Mesendoderm (in vitro differentiated cells): ENCODE data around the gene RGPD4.
A peak's percentile ranks its signal among the peaks of the same experiment; 100 is the strongest.
"Not testable (repeated sequence)": the region's sequence is repeated elsewhere in the genome, so short reads cannot be mapped to it uniquely, and the experiment has no call there.

Experiments
- DNase-seq: peaks from one replicate; pipeline ENCODE4 v3.0.0; 2013
- H2AK5ac ChIP-seq: 2 replicates; pipeline ENCODE4 v1.6.1; 2013; ENCODE audit warnings: low read length, inconsistent platforms
- H2BK120ac ChIP-seq: 2 replicates; pipeline ENCODE4 v1.6.1; 2013; ENCODE audit warnings: low read depth, mild to moderate bottlenecking, low read length, moderate library complexity, mixed read lengths
- H2BK15ac ChIP-seq: replicated peaks from 2 replicates; pipeline ENCODE4 v1.6.1; 2013; ENCODE audit warnings: low read depth, mild to moderate bottlenecking, moderate library complexity
- H2BK5ac ChIP-seq: 2 replicates; pipeline ENCODE4 v1.6.1; 2013; ENCODE audit warnings: low read length, inconsistent platforms
- H3K18ac ChIP-seq: 2 replicates; pipeline ENCODE4 v1.6.1; 2013; ENCODE audit warnings: mild to moderate bottlenecking, low read length, mixed read lengths
- H3K23ac ChIP-seq: one replicate; pipeline ENCODE4 v1.6.1; 2013; ENCODE audit warnings: low read length
- H3K27ac ChIP-seq: 2 replicates; pipeline ENCODE4 v1.5.1; 2013; ENCODE audit warnings: low read depth, mild to moderate bottlenecking, inconsistent platforms, low read length, moderate library complexity
- H3K27me3 ChIP-seq: 2 replicates; pipeline ENCODE4 v1.6.1; 2013; ENCODE audit warnings: low read length, control low read depth, mild to moderate bottlenecking, inconsistent platforms; ENCODE audit not compliant: insufficient read depth, poor library complexity
- H3K36me3 ChIP-seq: 2 replicates; pipeline ENCODE4 v1.6.1; 2013; ENCODE audit warnings: low read length, inconsistent platforms; ENCODE audit not compliant: control insufficient read depth, insufficient read depth
- H3K4ac ChIP-seq: one replicate; pipeline ENCODE4 v1.6.1; 2013; ENCODE audit warnings: low read depth, mild to moderate bottlenecking, low read length, moderate library complexity
- H3K4me1 ChIP-seq: 2 replicates; pipeline ENCODE4 v1.6.1; 2013; ENCODE audit warnings: low read depth, low read length, inconsistent platforms; ENCODE audit not compliant: control insufficient read depth
- H3K4me2 ChIP-seq: 2 replicates; pipeline ENCODE4 v1.6.1; 2013; ENCODE audit warnings: low read length
- H3K4me3 ChIP-seq: 2 replicates; pipeline ENCODE4 v1.5.1; 2013; ENCODE audit warnings: mild to moderate bottlenecking, low read length
- H3K56ac ChIP-seq: one replicate; pipeline ENCODE4 v1.6.1; 2013; ENCODE audit warnings: low read length
- H3K79me1 ChIP-seq: 2 replicates; pipeline ENCODE4 v1.6.1; 2013; ENCODE audit warnings: low read length, inconsistent platforms
- H3K79me2 ChIP-seq: 2 replicates; pipeline ENCODE4 v1.6.1; 2013; ENCODE audit warnings: mild to moderate bottlenecking, low read length; ENCODE audit not compliant: control insufficient read depth, insufficient read depth
- H3K9ac ChIP-seq: 2 replicates; pipeline ENCODE4 v1.6.1; 2013; ENCODE audit warnings: low read length, inconsistent platforms
- H4K5ac ChIP-seq: one replicate; pipeline ENCODE4 v1.6.1; 2013; ENCODE audit warnings: low read length
- H4K8ac ChIP-seq: one replicate; pipeline ENCODE4 v1.6.1; 2013; ENCODE audit warnings: low read depth, mild to moderate bottlenecking, control low read depth, low read length, moderate library complexity
- WGBS: extraction: QIAGEN DNeasy Blood & Tissue Kit; methylation state at CpG from one replicate; pipeline ENCODE4 v1.1.7; 2013; ENCODE audit warnings: low lambda C conversion rate, missing lambda C conversion rate; ENCODE audit not compliant: insufficient coverage; ENCODE audit errors: extremely low coverage; 5-methylcytosine and 5-hydroxymethylcytosine counted together

Gene RGPD4

DNA sequence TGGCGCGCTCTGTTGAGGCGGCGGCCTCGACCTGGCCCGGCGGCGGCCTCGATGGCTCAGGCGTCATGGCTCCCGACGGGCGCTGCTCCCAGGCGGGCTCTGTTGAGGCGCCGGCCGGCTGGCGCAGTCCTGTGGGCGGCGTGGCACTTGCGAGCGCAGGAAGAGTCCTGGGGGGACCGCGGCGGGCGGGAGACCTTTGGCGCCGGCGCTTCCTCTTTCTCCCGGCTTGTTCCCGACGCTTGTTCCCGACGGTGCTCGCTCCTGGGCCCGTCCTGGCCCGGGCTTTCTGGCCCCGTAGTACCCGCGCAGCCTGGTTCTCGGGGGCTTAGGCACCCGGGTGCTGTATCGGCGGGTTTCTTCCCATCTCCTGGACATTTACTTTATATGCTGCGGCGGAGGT is 2.8 kb downstream of the RGPD4 start:
- WGBS = no CpG with 5 or more reads among the region's 46 CpGs
- H3K79me2 ChIP-seq = not testable (repeated sequence)

DNA sequence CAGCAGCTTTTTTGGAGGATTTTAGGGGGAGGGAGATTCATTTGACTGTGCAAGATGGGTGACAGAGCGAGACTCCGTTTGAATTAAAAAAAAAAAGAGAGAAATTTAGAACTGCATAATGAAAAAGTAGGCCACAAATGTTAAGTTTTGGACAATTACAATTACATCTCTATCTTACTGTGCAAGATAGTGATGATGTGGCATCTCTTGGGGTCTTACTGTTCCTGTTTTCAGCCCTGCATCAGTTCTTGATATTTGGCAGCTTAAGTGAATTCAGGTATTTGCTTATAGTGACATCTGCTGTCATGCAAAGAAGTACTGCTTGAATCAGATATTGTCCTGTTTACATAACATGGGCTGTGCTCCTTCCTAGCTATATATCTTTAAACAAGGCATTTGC is 6.5 kb downstream of the RGPD4 start:
- H3K36me3 ChIP-seq, H3K4me3 ChIP-seq, H3K9ac ChIP-seq, H2BK120ac ChIP-seq, H3K79me1 ChIP-seq, H3K4ac ChIP-seq, H3K56ac ChIP-seq, DNase-seq, H2BK15ac ChIP-seq, H3K79me2 ChIP-seq, H4K5ac ChIP-seq, H4K8ac ChIP-seq, H2AK5ac ChIP-seq, H3K27me3 ChIP-seq, H3K23ac ChIP-seq, H2BK5ac ChIP-seq, H3K4me2 ChIP-seq, H3K27ac ChIP-seq, H3K4me1 ChIP-seq, H3K18ac ChIP-seq: not testable (repeated sequence)
- no CpG with 5 or more reads among the region's 2 CpGs for WGBS

More for the DNA sequence above, 2.8 kb downstream of the RGPD4 start:
- H2BK15ac ChIP-seq, H3K36me3 ChIP-seq, H4K5ac ChIP-seq, H3K4me1 ChIP-seq, H3K79me1 ChIP-seq, DNase-seq, H3K4me3 ChIP-seq, H2AK5ac ChIP-seq, H3K27me3 ChIP-seq, H3K4me2 ChIP-seq, H2BK5ac ChIP-seq, H4K8ac ChIP-seq, H3K23ac ChIP-seq, H3K18ac ChIP-seq, H2BK120ac ChIP-seq, H3K9ac ChIP-seq, H3K27ac ChIP-seq, H3K4ac ChIP-seq, H3K56ac ChIP-seq: not testable (repeated sequence)

DNA sequence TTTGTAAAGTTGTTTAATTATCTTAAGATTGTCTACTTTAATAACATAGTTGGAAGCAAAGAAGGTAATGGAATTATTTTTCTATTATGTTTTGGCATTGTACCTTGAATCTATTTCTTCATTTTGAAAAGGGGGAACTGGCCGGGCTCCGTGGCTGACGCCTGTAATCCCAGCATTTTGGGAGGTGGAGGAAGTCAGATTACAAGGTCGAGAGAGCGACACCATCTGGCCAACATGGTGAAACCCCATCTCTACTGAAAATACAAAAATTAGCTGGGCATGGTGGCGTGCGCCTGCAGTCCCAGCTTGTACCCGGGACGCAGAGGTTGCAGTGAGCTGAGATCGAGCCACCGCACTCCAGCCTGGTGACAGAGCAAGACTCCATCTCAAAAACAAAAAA is 6.9 kb downstream of the RGPD4 start:
- not testable (repeated sequence) for H3K36me3 ChIP-seq, H3K9ac ChIP-seq, H3K4me2 ChIP-seq, H3K27ac ChIP-seq, H2BK5ac ChIP-seq, H2AK5ac ChIP-seq, H3K56ac ChIP-seq, H3K4ac ChIP-seq, H3K23ac ChIP-seq, H3K27me3 ChIP-seq, H3K79me1 ChIP-seq, H4K8ac ChIP-seq, H3K79me2 ChIP-seq, H2BK120ac ChIP-seq, H3K4me3 ChIP-seq, H3K18ac ChIP-seq, H4K5ac ChIP-seq, H3K4me1 ChIP-seq, H2BK15ac ChIP-seq
- WGBS = no CpG with 5 or more reads among the region's 11 CpGs
- peak; percentile 10 for DNase-seq

DNA sequence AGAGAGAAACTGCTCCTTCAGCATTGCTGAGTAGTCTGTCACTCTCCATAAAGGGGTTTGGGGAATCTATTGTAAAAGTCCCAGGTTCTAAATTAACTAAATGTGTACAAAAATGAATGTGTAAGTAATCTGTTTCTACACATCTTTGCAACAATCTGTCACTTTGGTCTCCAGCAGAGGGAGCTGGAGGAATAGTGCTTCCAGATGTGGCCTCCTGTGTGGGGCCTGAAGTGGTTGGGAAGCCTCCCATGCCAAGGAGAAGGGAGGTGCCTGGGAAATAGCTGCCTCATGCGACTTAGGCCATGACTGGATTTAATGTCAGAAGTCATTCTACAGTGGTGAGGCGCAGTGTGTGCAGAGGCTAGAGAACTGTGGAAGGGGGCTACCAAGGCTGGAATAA is 89.4 kb downstream of the RGPD4 start:
- DNase-seq, H3K27me3 ChIP-seq, H4K8ac ChIP-seq, H3K27ac ChIP-seq, H3K79me1 ChIP-seq, H3K4me3 ChIP-seq, H2BK5ac ChIP-seq, H3K36me3 ChIP-seq, H4K5ac ChIP-seq, H2BK15ac ChIP-seq, H2AK5ac ChIP-seq, H3K79me2 ChIP-seq, H3K4me1 ChIP-seq, H3K23ac ChIP-seq, H3K4me2 ChIP-seq, H3K9ac ChIP-seq, H3K4ac ChIP-seq, H2BK120ac ChIP-seq, H3K18ac ChIP-seq, H3K56ac ChIP-seq: not testable (repeated sequence)
- WGBS = no CpG with 5 or more reads among the region's 2 CpGs

DNA sequence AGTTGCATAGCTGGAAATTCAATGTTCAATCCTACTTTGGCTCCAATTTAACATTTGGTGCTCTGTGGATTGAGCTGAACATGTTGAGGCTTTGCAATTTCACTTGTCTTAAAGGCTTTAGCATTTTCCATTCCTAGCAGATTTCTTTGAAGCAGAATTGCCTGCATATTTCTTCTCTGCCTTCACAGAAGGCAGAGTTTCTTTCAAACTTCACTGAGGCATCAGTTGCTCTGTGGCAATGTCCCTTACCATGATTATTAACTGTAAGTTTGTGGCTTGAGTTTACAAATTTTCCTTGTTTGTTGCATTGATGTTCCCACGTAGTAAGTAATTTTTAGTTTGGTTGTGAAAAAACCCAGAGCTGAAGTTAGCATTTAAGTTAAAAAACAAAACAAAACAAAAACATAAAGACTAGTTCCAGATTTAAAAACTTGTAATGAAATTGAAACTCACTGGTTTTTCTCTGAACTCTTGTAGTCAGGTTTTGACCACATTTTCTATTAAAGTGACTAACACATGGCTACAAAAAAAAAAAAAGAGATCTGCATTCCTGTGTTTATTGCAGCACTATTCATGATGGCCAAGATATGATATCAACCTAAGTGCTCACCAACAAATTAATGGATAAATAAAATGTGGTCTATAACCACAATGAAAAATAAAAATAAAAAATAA is 90.1 kb downstream of the RGPD4 start:
- not testable (repeated sequence) for DNase-seq, H3K56ac ChIP-seq, H3K4me1 ChIP-seq, H3K9ac ChIP-seq, H3K4me2 ChIP-seq, H3K4ac ChIP-seq, H4K8ac ChIP-seq, H3K36me3 ChIP-seq, H4K5ac ChIP-seq, H3K18ac ChIP-seq, H3K79me1 ChIP-seq, H3K23ac ChIP-seq, H3K27me3 ChIP-seq, H2BK120ac ChIP-seq, H3K27ac ChIP-seq, H3K4me3 ChIP-seq, H2AK5ac ChIP-seq, H3K79me2 ChIP-seq, H2BK5ac ChIP-seq, H2BK15ac ChIP-seq
- no CpG with 5 or more reads among the region's 1 CpG for WGBS

DNA sequence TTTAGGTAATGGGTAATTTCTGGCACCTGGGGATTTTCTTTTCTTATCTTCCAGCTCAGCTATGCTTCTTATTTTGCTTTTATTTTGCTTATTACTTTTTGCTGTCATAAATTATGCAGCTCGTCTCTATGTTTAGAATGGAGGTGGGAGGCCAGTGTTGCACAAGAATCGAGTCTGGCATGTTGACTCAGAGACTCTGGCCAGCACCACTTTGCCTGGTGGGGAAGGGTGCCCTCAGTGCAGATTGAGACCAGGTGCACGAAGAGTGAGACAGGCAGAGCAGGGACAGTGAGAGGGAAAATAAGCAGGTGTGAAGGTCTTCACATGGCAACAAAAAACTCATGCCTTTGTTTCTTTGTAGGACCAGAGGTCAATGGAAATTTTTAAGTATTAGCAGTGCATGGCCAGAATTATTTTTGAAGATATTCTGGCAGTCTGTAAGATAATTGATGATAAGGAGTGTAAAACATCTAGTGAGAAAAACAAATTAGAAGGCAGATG is 100.4 kb downstream of the RGPD4 start:
- Histone ChIP-seq H3K4me3 (no peak overlapping the region), H3K79me2 (no peaks in the 10 kb centered on the region), H3K9ac (no peak overlapping the region), H3K23ac (no peak overlapping the region), H3K27me3 (no peaks in the 10 kb centered on the region), H4K8ac (no peak overlapping the region), H3K4me1 (no peaks in the 10 kb centered on the region), H3K27ac (no peak overlapping the region), H2BK5ac (no peak overlapping the region), H4K5ac (no peak overlapping the region), H2BK120ac (no peak overlapping the region), H3K79me1 (no peaks in the 10 kb centered on the region), H3K4ac (no peak overlapping the region), H3K4me2 (no peak overlapping the region), H3K36me3 (no peaks in the 10 kb centered on the region), H3K56ac (no peak overlapping the region), H3K18ac (no peak overlapping the region), H2AK5ac (no peak overlapping the region), H2BK15ac (no peak overlapping the region)
- DNase-seq = no peak
- WGBS = no CpG with 5 or more reads among the region's 3 CpGs
